Measurements from ENCODE around the gene COQ4. TPM values are rescaled to one million over a fixed set of nuclear protein-coding genes. Genes with fewer than 3 reads are reported as not detected.

COQ4 gene
- total and polyA plus RNA-seq, 2 of the 8 experiments (the other 6 are each of a cell fraction or from before 2014, with no cell fraction given) = 32.3 to 58.8 TPM

DNA sequence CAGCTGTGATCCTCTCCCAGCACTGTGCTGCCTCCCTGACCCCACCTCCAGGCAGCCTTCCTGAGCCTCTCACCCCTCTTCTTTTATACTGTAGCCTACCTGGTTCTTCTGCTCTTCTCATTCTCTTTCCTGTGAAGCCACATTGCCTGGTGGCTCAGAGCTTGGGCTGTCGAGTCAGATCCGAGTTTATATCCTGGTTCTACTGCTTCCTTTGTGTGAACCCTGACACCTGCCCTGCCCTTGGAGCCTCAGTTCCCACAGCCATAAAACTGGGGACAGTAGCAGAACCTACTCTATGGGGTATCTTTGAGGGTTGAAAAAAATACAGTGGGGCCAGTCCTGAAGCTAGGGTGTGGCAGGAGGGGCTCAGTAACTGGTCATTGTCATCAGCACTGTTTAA, 26.5 kb downstream of the COQ4 start:
- no peak overlapping the region for H4K8ac ChIP-seq (ENCODE audit: extremely low read depth, insufficient read depth, low read length)
- H3K14ac ChIP-seq (ENCODE audit: insufficient read length) = no peak overlapping the region
- WGBS, 2 experiments (ENCODE audit: extremely low coverage in 1 of 2, insufficient coverage in 1 of 2, insufficient read length in 1 of 2, insufficient replicate concordance in 2 of 2, low coverage in 1 of 2, low lambda C conversion rate in 2 of 2, missing lambda C conversion rate in 1 of 2) = 75% methylated on average over 2 of the region's 2 CpGs; no CpG with 5 or more reads in 1 of the 2 experiments
- no peak overlapping the region for H3K56ac ChIP-seq (replicated peaks; ENCODE audit: insufficient read length, low read depth, low read length)
- no peak overlapping the region for H3K9ac ChIP-seq (replicated peaks in 1 of 4; ENCODE audit: extremely low read depth in 1 of 4, low read depth in 3 of 4, low read length in 3 of 4)
- H4K91ac ChIP-seq (replicated peaks; ENCODE audit: insufficient read length, low read length) = no peak overlapping the region
- H3K36me3 ChIP-seq (ENCODE audit: control insufficient read depth in 2 of 4, insufficient read depth in 4 of 4, low read length in 3 of 4) = peaks cover 0 to 8% (median 2%) of the 10 kb centered on the region in 4 experiments; a peak in 4 of 8 replicates
- H3K79me2 ChIP-seq (ENCODE audit: control insufficient read depth in 1 of 2, insufficient read depth in 2 of 2, low read length in 2 of 2) = no peaks in the 10 kb centered on the region
- ChIA-PET CTCF (ENCODE audit: partially characterized antibody) (interaction anchor here (0.6 to 8.7 kb wide), 4 partner anchors 11 to 155 kb away, joined by 3 to 127 read pairs (median 6); no protein-coding TSS in a partner anchor), POLR2A (ENCODE audit: partially characterized antibody) (interaction anchor here (1.2 kb wide), 1 partner anchor 12 kb away, joined by 4 read pairs; no protein-coding TSS in a partner anchor)
- peaks cover 0 to 4% of the 10 kb centered on the region in 2 experiments for H4K20me1 ChIP-seq (replicated peaks in 1 of 2; ENCODE audit: control insufficient read depth in 1 of 2, insufficient read depth in 2 of 2, low read length in 2 of 2)
- no peak overlapping the region for H2BK15ac ChIP-seq (ENCODE audit: low read length)
- no peak overlapping the region for H4K5ac ChIP-seq (ENCODE audit: insufficient read length, low read depth, low read length)
- H2BK5ac ChIP-seq (ENCODE audit: low read depth, low read length) = no peak overlapping the region
- FAIRE-seq = no peak
- H2AK5ac ChIP-seq (ENCODE audit: low read depth, low read length) = no peak overlapping the region
- H2BK120ac ChIP-seq (replicated peaks; ENCODE audit: low read depth, low read length) = no peak overlapping the region
- no peak overlapping the region for H2BK20ac ChIP-seq (ENCODE audit: low read length)
- no peak overlapping the region for H3K18ac ChIP-seq (ENCODE audit: extremely low read depth, low read length)
- DNase-seq (ENCODE audit: low read depth in 1 of 2, low spot score in 2 of 2) = no peak
- H3K9me3 ChIP-seq (ENCODE audit: insufficient read depth in 2 of 2, low read depth in 1 of 2, low read length in 1 of 2) = no peaks in the 10 kb centered on the region
- no peak overlapping the region for H2BK12ac ChIP-seq (ENCODE audit: low read depth, low read length)
- no peak overlapping the region for H3K23ac ChIP-seq (ENCODE audit: insufficient read length)
- H3K4ac ChIP-seq (replicated peaks; ENCODE audit: insufficient read length, low read depth, low read length) = no peak overlapping the region
- no peak overlapping the region for H3K27ac ChIP-seq (ENCODE audit: low read depth, low read length)
- H3K27me3 ChIP-seq (replicated peaks in 1 of 4; ENCODE audit: control insufficient read depth in 3 of 4, extremely low read depth in 1 of 4, insufficient read depth in 3 of 4, low read length in 3 of 4) = no peaks in the 10 kb centered on the region
- no peaks in the 10 kb centered on the region for H3K79me1 ChIP-seq (ENCODE audit: low read depth, low read length)
- no peak overlapping the region for H3K4me2 ChIP-seq (ENCODE audit: insufficient read depth in 1 of 2, low read depth in 2 of 2, low read length in 2 of 2)
- H2AFZ ChIP-seq (ENCODE audit: low read length) = no peak overlapping the region
- H3K23me2 ChIP-seq (ENCODE audit: low read depth, low read length) = no peaks in the 10 kb centered on the region
- no peak overlapping the region for H3K4me3 ChIP-seq (ENCODE audit: extremely low read depth in 1 of 4, insufficient read depth in 2 of 4, low read depth in 3 of 4, low read length in 4 of 4)
- no peaks in the 10 kb centered on the region for H3K4me1 ChIP-seq (replicated peaks in 1 of 4; ENCODE audit: control insufficient read depth in 3 of 4, insufficient read depth in 4 of 4, low read length in 3 of 4)
- TF ChIP-seq SIN3A (conservative IDR thresholded peaks at IDR 0.05 in 1 of 2, IDR thresholded peaks at IDR 0.05 in 1 of 2; ENCODE audit: low read depth in 1 of 2, low read length in 2 of 2) = no peak
- TF ChIP-seq NANOG (IDR thresholded peaks at IDR 0.05; ENCODE audit: insufficient read depth, low read depth, low read length, poor library complexity, severe bottlenecking) = no peak
- TF ChIP-seq, protein P1, sequence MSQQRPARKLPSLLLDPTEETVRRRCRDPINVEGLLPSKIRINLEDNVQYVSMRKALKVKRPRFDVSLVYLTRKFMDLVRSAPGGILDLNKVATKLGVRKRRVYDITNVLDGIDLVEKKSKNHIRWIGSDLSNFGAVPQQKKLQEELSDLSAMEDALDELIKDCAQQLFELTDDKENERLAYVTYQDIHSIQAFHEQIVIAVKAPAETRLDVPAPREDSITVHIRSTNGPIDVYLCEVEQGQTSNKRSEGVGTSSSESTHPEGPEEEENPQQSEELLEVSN (IDR thresholded peaks at IDR 0.05) = no peak
- TF ChIP-seq MAFK (IDR thresholded peaks at IDR 0.05; ENCODE audit: low read depth, low read length) = no peak
- no peak for TF ChIP-seq GABPA (IDR thresholded peaks at IDR 0.05; ENCODE audit: borderline replicate concordance, insufficient read depth, low read length)
- no peak for TF ChIP-seq POU5F1 (IDR thresholded peaks at IDR 0.05; ENCODE audit: low read depth, low read length)
- no peak for TF ChIP-seq HDAC6 (IDR thresholded peaks at IDR 0.05; ENCODE audit: low read depth, low read length)
- no peak for TF ChIP-seq CTBP2 (IDR thresholded peaks at IDR 0.05; ENCODE audit: borderline replicate concordance, insufficient read depth, insufficient read length, low read length)
- TF ChIP-seq SIRT6 (IDR thresholded peaks at IDR 0.05; ENCODE audit: low read length) = no peak
- TF ChIP-seq, protein P2, sequence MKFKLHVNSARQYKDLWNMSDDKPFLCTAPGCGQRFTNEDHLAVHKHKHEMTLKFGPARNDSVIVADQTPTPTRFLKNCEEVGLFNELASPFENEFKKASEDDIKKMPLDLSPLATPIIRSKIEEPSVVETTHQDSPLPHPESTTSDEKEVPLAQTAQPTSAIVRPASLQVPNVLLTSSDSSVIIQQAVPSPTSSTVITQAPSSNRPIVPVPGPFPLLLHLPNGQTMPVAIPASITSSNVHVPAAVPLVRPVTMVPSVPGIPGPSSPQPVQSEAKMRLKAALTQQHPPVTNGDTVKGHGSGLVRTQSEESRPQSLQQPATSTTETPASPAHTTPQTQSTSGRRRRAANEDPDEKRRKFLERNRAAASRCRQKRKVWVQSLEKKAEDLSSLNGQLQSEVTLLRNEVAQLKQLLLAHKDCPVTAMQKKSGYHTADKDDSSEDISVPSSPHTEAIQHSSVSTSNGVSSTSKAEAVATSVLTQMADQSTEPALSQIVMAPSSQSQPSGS (IDR thresholded peaks at IDR 0.05; ENCODE audit: low read length) = no peak
- TF ChIP-seq CBX5 (IDR thresholded peaks at IDR 0.05; ENCODE audit: low read depth, low read length) = no peak
